HL-60 (cell line): ENCODE results near the gene MYH10.

Experiments
- CTCF ChIP-seq: IDR thresholded peaks from one replicate; pipeline ENCODE4 v1.5.1; 2011; ENCODE audit warnings: low read length, control low read depth, inconsistent platforms; ENCODE audit not compliant: insufficient read depth
- GABPA ChIP-seq: IDR thresholded peaks from 2 replicates; pipeline ENCODE4 v1.6.1; 2012; ENCODE audit warnings: low read depth
- POLR2AphosphoS5 ChIP-seq: IDR thresholded peaks from 2 replicates; pipeline ENCODE4 v1.6.1; 2012; ENCODE audit warnings: low read depth
- REST ChIP-seq: IDR thresholded peaks from 2 replicates; pipeline ENCODE4 v1.6.1; 2012; ENCODE audit warnings: low read depth; ENCODE audit not compliant: insufficient replicate concordance
- SPI1 ChIP-seq: IDR thresholded peaks from 2 replicates; pipeline ENCODE4 v1.6.1; 2012; ENCODE audit warnings: low read depth, mild to moderate bottlenecking, borderline replicate concordance

GRCh38 chr17:8443756-8444155 is 186.8 kb downstream of the MYH10 start:
- TF ChIP-seq POLR2AphosphoS5, result no peak
- no peak for TF ChIP-seq REST
- no peak for TF ChIP-seq CTCF
- no peak for TF ChIP-seq GABPA
- no peak for TF ChIP-seq SPI1
